Activated CD4-positive, CD25-positive, alpha-beta regulatory T cell treated with anti-CD3 and anti-CD28 coated beads, Interleukin-2, amount 50 U/mL, for 72 hours (primary cell): ENCODE data around the gene ATP6AP1.

Experiments
- DNase-seq: peaks from one replicate; pipeline ENCODE4 v3.0.0; 2021

Gene ATP6AP1

GRCh38 chrX:154472685-154473632 is 44.5 kb downstream of the ATP6AP1 start:
- DNase-seq = no peak

DNA sequence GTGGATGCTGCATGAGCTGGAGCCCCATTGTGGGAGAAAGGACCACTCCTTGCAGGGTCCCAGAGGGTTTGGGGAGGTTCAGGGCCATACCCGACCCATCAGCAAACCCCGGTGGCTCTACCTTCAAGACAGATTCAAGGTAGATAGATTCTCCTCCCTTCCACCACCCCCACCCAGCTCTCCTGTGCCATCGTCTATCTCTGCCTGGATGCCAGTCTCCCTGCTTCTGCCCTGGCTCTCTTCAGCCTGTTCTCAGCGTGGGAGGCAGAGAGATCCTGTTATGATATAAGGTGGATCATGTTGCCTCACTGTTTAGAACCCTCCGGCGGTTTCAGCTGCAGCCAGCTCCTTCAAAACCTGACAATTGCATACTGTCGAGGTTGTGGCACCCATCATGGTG is 45.2 kb downstream of the ATP6AP1 start:
- no peak for DNase-seq

- no peak for DNase-seq
These were observed 48.3 kb downstream of the ATP6AP1 start for GRCh38 chrX:154476821-154477220.

DNA sequence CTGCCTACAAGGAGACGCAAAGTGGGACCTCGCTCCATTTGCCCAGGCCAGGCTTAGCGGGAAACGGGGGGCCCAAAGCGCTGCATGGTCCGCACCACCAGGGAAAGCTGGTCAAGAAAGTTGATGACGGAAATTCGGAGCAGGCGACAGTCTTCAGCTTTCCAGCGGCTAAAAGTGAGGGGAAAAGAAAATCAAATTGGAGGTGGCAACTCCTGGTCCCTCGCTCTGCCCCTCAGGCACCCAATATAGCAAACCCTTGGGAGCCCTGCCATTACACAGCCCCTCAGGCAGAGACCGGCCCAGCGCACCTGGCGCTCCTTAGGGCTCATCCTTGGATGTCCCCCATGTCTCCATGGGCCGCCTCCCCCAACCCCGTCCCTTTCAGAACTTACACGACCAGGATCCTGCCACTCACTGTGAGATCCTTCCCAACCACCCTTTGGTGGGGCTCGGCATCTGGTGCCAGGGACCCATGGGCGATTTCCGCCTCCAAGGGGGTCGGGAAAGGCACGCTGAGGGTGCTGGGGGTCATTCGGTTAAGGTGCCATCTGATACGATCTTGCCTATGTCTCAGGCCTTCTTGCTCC is 49.5 kb downstream of the ATP6AP1 start:
- DNase-seq = no peak

GRCh38 chrX:154478728-154479622 is 50.5 kb downstream of the ATP6AP1 start, which contains the start of gene LAGE3:
TSS of gene LAGE3 (minus strand) at chrX:154479281. CDS start at chrX:154478915, 366 bp downstream.
- DNase-seq = peak; percentile 97

DNA sequence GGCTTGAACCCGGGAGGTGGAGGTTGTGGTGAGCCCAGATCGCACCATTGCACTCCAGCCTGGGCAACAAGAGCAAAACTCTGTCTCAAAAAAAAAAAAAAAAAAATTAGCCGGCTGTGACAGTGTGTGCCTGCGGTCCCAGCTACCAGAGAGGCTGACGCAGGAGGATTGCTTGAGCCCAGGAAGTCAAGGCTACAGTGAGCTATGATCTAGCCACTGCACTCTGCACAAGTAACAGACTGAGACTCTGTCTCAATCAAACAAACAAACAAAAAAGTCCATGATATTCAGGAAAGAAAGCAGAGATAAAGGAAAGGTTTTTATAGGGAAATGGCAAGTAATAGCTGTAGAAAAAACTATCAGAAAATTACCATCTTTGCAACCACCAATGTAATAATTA is 52.7 kb downstream of the ATP6AP1 start:
- DNase-seq = no peak

DNA sequence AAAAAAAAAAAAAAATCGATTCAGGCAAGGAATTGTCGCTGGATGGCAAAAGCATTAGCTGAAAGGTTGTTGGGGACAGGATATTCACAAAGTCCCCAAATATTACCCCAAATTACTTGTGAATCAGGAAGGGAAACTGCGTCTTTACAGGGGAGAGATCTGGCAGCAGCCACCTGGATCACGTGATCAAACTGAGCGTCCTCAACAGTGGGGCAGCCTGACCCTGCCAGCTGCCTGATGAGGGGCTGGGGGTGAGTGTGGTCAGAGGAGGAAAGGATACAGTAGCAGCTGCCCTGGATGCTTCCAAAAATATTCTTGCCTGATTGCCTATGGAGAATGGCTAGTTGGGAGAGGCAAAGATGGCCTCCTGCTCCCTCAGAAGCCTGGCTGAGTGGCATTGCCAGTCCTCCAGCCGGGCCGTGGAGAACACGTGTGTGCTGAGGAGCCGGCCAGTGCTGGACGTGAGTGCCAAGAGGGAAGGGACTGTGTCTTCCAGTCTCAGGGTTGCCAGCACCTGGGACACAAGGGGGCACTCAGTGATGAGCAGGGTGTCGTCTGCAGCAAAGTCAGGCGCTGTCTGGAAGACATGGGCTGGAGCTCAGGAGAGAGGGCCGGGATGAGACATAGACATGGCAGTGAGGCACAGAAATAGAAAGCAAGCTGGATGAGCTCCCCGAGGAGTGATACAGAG is 53.6 kb downstream of the ATP6AP1 start:
- no peak for DNase-seq

DNA sequence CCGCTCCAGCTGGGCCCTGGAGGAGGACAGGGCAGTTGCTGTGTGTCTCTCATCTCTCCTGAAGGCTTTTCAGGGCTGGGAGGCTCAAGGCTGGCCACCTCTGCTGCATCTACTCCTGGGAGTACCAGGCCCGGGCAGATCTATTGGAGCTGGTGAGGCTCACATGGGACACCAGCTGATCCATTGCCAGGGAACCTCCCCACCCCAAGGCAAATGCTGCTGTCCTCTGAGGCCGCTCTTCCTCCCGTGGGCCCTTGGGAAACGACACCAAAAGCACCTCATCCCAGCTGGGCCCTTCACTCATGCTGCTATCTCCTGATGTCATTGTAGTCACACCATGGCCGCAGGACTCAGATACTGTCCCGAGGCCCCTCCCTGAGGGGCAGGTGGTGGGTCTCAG is 54.3 kb downstream of the ATP6AP1 start:
- no peak for DNase-seq

DNA sequence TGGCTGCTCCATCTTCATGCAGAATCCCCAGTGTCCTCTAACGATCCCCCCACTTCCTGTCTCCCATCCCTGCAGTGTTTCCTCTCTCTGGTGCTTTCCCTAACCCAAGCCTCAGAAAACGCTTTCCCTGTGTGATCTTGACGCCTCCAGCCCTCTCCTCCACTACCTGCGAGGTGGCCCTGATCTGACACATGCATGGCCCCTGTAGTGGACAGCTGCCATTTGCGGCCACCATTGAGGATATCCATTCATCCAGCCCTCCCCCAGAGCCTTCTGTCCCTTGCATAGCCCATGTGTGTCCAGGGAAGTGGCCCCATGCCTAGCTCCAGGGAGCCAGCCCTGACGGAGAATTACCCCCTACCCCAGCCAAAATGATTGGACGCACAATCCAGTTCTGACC is 54.8 kb downstream of the ATP6AP1 start:
- DNase-seq = no peak

DNA sequence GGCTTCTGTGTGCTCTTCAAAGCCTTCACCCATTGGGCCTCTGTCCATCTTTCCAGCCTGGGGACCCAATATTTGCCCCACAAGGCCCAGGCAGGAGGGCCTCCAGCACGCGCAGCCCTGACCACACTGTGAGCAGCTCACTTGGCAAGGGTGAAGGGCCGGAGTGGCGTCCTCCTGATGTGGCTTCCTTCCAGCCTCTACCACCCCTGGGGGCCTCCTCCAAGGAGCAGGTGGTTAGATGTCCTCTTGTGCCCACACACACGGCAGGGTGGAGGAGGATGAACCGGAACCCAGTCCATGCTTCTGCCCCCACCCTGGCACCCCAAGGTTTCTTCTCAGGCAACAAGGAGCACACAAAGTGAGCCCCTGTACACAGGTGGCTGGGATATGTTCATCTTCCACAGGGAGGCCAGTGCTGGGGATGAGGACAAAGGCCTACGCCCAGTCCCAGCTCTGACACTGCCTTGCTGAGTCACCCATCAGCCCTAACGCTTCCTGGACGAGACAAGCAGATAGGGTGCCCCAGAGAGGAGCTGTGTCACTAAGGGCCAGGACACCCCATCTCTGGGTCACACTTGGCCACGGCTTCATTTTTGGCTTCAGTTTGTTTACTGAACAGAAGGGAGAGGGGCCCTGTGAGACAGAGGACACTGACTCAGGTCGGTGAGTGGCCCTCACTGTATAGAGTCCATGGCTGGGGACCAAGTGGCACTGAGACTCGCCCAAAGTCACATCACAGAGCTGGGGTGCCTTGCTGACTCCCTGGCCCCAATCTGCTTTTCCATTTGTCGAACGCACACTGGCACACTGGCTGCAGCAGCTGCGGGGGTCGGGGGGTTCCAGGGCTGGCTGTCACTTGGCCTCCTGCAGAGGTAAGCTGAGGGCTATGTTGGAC is 56.0 kb downstream of the ATP6AP1 start:
- DNase-seq = peak; percentile 25

DNA sequence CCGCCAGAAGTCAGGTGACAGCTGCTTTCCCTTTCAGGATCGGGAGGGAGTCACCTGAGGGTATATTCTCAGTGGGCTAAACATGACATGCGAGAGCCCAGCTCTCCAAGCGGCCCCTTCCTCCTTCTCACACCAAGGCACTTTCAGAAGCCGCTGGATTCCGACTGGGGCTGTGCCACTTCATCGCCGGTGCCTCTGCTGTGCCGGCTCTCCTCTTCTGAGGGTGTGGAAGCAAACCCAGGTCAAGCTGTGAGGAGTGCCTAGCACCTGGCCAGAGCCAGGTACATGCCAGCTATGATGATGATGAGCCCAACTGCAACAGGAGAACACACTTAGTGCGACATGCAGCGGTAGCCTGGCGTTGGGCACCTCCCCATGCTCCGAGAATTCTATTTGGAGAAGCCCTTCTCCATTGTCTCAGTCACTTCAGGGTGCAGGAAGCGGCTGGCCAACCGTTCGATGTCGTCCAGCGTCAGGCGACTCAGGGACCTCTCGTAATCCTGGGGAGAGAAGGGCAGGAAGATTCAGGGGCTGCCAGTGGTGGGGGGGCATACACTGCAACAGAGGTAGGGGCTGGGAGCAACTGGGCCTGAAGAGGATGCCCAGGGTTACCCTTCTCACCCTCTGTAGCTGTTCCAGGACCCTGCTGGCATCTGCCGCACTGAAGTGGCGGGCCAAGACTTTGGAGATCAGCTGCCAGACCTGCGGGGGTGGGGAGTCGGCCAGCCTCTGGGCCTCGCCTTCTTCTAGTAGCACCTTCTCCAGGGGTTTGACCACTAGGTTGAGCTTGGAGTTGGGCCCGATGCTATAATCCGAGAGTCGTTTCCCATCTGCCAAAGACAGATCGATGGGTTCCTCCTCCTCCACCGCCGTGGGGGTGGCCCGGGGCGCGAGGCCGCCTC is 56.9 kb downstream of the ATP6AP1 start:
- peak; percentile 29 for DNase-seq

DNA sequence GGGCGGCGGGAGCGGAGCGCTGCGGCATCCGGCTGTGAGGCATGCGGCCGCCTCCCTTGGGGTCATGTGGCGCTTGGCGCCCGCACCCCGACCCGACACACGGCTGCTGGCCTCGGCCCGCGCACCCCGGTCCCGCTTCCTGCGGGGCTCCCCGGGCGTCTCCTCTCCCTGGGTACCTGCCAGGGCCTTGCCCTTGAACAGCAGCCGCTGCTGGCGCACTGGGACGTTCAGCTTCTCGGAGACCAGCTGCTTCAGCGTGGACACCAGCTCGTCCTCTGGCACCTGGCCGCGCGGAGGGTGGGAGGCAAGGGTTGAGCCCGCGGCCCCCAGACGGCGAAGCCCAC is 57.5 kb downstream of the ATP6AP1 start:
- DNase-seq = peak; percentile 51
